ENCODE results near the gene SYT1.

SYT1 gene

DNA sequence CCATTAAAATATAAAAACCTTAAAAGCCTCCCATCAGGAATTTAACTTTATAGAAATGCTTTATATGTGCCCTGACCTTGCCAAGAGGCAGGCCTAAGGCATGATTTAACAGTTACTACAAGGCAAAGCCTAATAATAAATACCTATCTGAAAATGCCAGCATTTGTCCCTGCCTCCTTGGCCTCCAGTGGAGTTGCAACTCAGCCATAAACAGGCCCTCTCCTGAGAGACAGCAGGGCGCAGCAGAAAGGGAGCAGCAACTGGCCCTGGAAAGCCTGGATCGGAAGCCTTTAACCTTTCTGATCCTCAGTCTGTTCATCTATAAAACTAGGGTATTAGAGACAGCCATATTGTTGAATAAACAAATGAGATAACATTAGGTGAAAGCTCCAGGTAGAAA, 501.8 kb downstream of the SYT1 start:
- no peak for DNase-seq

DNA sequence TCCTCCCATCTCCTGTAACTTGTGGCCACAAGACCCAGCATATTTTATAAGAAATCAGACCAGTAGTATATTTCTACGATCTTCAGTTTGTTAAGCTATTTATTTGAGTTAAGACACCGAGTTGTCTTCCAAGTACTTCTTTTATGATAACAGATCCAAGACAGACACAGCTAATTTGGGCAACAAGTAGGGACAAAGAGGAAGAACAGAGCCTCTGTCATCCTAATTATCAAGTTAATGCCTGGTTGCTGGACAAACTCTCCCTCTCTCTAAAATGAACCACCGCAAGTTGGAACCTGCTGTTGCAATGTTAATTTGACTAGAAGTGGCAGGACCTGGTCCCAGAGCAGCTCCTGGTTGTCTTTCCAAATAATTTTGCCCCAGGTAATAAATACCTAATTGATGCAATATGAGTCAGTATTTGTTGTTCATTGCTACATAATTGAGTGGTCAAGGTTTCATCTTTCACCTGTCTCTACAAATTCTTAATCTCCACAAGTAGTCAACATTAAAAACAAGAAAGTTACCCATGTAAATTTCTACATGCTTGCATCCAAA, 502.5 kb downstream of the SYT1 start:
- DNase-seq, result no peak

DNA sequence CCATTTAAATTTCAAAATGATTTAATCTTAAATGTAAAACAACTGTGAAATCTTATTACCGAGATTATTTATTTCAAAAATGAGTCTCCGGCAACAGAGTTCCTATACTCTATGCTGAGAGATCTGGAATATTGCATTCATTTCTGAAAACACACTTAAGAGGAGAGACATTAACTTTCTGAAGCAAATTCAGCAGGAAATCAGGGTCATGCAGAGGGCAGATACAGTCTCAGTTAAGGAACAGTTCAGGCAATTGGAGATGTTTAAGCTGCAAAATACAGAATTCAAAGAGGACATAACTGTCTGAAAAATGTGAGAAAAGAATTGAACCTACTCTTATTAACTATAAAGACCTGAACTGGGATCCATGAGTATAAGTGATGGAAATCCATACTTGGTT, 505.4 kb downstream of the SYT1 start:
- DNase-seq, result no peak

DNA sequence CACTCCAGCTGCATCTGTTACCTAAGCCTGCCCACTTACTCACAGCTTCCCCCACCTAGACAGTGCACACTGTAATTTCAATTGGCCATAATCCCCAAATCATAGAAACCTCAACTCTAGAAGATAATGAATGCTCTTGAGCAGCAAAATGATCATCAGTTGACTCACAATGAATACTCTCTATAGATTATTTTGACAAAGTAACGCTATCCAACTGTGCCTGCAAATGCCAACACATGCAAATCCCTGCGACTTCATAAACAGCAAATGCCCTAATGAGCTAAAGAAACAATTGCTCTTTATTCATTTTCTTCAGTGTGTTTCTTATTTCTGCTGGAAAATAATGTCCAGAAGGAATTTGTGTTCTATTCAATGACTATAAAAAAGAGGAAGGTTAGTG, 506.7 kb downstream of the SYT1 start:
- DNase-seq, result no peak

DNA sequence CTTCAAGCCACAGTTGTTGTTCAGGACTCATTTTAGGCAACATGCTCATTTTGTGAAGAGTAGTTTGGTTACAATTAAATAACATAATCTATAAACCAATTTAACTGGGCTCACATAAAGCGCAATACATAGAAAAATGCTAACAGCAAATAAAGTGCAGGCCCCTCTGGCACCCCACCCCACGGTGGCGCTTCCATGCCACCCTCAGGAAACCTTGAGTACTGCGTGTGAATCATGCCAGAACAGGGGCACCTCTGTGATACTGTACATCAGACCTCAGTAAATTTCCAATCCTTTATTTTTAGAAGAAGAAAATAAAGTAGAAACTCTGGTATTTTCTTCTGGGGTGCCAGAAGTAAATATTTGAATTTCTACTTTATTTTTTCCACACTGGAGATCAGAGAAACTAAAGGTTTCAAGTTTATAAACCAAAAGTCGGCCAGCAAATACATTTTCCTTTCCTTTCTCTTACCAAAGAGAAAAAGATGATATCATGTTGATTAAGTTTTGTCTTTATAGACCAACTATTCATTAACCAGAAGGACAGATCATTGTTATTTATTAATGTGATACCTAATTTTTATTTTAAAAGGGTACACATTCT, 509.4 kb downstream of the SYT1 start:
- DNase-seq, result peak; percentile 35

DNA sequence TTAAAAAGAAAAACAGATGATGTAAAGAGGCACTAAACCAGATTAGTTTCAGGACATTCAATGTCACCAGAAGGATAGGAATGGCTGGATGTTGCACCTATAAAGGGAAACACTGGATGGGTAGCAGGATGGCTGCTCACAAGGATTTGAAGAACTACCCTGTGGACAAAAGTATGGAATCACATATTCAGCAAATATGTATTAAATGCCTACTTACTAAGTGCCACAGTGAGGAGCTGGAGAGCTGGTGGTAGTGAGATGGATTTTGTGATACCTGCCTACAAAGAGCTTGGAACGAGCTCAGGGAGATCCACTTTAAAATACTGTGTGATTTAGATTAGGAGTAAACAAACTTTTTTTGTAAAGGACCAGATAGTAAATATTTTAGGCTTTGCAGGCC, 510.0 kb downstream of the SYT1 start:
- DNase-seq, result no peak

DNA sequence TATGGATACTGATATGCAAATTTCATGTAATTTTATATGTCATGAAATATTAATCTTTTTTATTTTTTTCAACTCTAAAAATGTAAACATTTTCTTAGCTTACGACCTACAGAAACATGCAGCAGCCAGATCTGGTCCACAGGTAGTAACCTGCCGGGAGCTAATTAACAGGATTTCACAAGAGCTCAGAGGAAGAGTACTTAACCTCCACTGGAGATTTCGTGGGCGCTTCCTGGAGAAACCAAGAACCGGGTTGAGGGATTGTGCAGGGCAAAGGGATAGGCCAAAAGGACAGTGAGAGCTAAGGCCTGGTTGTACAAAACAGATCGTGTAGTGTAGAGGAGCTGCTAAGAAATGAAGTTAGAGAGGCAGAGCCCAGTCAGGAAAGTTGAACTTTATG, 510.5 kb downstream of the SYT1 start:
- DNase-seq, result no peak

DNA sequence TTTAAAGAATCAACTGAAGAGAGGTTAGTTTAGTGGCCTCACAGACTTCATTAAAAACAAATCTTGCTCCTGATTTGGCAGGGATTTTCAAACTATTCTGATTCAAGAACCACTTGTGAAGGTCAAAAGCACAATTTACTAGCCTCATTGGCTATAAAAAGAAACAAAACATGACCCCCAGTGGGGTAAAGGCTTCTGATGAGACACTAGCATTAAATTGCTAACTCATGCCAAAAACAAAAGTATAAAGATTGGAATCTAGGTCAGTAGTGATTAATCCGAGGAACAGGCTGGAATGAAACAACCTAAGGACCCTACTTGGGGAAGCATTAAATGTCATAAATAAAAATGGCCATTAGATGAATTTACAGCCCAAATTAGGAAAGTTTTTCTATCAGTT, 513.9 kb downstream of the SYT1 start:
- DNase-seq, result peak; percentile 53

DNA sequence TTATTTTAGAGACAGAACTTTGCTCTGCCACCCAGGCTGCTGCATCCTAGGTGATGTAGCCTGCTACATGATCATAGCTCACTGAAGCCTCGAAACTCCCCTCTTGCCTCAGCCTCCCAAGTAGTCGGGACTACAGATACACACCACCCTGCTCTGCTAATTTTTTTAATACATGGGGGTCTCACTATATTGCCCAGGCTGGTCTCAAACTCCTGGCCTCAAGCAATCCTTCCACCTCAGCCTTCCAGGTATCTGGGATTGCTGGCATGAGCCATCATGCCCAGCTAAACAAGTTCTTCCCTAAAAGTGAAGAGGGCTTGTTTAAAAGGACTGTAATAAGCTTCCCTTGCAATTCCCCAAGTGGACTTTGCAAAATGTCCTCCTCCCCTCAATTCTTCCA, 515.8 kb downstream of the SYT1 start:
- no peak for DNase-seq

DNA sequence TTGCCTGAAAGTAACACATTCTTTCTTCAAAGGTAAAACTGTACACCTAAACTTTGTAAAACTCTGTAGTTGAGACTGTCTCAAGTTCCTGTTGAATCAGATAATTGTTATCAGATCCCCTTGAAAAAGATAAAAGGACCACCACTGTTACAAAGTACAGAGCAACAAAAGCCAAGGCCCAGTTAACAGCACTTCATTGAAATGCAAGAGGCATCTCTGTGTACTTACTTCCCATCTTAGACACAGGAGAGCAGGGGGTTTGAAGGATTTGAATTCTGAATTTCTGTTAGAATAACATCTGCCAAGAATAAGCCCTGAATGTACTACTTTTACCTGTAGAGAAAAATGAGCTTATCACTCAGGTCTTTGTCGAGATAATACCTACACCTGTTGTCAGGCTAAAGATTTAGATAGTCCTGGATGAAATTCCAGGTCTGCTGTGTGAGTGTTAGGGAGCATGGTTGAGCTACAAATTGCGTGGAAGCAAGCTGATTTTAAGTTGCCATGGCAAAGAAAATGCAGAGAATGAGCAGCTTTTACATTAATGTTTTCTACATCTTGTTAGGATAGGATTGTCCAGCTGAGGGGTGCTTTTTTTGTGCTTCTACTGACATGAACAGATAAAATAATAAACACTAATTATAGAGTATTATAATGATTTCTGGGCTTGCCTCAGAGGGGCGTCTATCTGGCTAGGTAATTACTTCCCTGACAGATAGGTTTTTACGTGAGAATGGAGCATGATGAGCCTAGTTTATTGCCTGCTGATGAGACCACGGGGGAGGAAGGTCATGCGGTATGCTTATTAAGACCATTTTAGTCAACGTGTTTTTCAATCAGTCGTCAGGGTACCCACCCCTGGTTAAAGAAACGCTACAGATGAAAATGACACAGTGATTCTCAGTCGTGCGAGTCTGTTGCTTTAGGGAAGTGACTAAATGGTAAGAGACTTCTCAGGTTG, 517.0 kb downstream of the SYT1 start:
- no peak for DNase-seq

DNA sequence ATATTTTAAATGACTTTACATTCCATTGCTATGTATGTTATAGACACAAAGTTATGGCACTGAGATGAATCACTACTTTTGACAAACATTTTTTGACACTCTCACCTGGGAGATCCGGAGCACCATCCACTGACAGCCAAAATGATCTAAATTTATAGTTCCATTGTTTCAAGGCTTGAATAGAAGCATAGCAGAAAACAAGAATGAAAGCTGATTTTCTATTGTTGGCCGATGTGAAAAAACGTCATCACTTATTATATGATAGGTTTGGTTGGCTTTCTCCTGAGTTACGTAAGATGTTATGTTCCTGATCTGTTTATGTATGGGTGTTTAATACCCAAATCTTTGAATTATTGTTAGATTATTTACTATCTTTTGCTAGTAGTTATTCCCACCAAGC, 520.0 kb downstream of the SYT1 start:
- DNase-seq, result no peak

DNA sequence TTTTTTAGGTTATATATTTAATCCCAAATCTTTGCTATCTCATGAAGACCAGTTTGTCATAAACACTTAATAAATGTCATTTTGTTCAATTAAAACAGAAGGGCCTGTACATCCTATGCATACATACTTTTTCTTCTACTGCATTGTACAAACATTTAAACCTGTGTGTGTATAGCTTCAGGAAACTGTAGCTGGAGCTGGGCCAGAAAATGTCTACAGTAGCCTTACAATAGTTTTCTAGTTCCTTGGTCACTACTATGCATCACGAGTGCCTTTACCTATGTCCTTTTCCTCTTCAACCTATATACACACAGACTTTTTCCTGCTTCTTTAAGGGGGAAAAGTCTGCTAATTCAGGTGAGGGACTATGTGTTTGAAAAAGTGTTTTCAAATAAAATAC, 523.4 kb downstream of the SYT1 start:
- no peak for DNase-seq

DNA sequence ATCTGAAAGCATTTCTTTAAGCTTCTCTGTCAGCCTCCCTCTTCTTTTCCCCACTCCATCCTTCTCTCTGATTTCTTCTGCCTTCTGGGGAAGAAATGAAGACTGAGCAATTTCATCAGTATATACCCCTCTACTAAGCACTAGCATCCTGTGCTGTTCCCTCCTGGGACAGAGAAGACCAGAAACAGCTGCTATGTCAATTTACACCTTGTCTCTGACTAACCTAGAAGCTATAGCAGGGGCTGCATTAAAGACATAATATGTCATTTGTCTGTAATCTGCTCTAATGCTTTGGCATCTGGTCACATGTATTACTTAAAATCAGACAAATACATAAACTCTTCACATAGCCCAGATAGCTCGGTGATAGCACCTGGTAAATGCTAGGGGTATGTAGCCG, 529.3 kb downstream of the SYT1 start:
- DNase-seq, result no peak

DNA sequence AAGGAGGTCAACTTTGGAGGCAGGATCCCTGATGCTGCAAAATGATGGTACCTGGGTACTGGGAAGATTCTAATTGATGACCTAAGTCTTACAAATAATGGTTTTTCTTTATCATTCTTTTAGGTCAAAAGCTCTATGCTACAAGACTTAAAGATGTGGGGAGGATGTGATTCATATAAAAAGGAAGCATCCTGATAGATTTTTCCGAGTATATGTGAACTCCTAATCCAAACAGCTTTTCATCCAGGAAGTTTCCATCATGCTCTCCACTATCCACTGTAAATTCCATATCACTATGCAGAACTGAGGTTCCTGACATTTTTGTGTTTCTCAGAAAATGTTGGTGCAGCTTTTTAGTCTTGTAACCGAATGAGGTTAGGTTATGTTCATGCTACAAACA, 533.0 kb downstream of the SYT1 start:
- DNase-seq, result peak; percentile 32

DNA sequence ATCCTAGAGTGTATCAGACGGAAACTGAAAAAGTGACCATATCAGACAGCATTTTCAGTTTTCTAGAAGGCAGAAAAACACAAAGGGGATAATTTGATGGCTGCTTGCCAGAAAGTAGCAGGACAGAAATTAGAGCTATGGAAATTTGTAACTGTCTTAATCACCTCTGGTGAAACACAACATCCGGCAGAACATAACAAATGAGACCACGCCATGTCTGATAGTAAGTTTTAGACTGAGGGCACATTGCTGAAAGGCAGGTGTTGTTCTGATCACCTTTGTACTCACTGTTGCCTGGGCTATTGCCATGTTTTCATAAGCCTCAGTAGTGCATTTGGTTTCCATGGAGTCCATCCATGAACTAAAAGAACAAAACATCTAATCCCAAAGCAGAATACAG, 535.9 kb downstream of the SYT1 start:
- DNase-seq, result no peak

DNA sequence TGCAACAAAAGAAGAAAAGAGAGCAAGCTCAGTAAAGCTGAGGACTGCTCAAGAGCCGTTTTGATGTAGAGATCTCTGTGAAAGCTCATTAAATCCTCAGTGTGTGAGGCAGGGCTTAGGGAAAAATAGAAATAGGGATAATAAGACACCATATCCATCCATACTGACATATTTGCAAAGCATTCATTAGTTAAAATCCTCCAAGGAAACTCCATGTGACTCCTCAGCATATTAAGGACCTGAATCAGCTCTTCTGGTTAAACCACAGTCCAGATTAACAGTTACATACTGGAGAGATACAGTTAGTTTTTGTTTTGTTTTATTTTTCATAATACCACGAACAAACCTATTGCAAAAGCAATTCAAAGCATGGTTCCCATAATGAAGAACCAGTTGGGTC, 538.0 kb downstream of the SYT1 start:
- DNase-seq, result peak; percentile 78

DNA sequence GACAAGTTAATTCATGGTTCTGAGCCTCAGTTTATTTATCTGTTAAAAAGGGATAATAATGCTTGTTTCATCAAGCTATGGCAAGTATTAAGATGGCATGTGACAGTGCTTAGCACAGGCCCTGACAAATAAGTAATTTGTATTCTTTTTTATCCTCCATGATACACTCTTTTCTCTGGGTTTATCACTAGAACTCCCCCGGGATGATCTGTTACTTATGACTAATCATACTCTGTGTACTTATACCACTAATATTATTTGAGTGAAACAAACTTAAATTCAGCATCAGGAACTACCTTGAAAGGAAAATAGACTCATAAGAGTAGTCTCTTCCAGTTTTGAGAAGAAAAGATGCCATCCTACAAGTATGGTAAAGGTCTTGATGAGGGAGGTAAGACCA, 542.4 kb downstream of the SYT1 start:
- DNase-seq, result no peak

DNA sequence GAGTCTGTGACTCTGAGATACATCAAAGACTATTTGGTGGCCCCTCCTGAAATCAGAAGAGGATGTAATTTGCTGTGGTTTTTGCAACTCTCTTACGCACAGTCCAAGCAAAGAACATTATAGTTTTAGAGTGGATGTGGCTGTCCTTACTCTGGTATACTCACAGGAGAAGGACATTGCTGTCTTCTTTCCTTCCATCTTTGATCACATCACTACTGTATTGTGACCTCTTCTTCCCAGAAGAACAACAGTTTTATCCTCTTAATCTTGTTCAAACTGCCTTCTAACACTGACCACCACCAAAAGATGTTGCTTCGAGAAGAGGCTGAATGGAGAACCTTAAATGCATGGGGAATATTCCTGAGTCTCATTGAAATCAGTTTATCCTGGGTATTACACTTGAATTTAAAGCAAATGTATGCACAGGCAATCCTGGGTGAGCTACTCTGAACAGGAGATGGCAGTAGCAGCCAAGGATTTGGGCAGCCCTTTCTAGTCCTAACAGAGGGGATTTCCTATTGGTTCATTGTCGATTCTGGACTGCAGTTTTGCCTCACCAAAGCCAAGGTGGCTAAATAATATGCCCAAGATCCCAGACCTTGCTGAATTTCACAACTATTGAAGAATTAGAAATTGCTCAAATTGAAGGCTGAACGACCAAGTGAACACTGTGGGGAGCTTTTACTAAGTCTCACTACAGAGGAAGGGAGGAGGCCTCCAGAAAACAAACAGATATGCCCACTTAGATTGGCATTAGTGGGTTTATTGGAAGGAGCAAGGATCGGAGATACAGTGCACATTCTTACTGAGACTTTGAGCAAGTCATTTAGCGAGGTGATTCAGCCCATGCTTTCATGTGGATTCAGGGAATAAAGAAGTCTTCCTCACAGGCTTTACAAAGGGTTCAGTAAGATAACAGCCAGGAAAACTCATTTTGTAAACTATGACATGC, 543.4 kb downstream of the SYT1 start:
- DNase-seq, result peak; percentile 94

DNA sequence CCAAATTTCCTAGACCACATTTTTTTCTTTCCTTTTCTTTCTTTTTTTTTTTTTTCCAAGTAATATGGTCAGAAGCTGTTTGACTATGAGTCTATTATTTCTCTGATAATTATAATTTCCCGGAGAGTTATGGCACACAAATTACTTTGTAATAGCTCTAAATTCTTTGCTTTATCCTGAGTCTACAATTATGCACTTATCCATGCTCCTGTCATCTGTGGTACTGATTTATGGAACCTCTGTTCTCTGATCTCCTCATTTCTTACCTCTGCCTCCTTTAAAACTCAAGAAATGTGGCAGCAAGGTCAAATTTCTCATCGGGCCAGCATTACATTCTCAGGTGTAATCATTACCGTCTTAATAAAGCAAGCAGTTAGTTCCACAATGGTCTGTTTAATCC, 544.1 kb downstream of the SYT1 start:
- no peak for DNase-seq

DNA sequence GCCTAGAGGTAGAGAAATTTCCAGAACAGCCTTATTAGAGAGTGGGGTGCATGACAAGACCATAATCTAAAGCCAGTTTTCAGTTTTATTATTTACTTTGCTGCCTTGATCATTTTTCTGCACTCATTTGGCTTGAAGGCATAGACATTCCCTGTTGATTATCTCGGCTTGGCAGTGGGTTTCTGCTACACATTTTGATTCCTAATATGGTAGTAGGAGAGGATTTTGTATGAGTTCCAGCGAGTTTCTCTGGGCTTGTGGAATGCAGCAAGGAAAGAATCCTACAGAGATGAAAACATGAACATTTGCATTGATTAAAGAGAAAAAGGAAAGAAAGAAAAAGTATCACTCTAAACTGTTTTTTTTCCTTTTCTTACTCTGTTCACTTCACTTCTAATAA, 545.0 kb downstream of the SYT1 start:
- DNase-seq, result peak; percentile 97

DNA sequence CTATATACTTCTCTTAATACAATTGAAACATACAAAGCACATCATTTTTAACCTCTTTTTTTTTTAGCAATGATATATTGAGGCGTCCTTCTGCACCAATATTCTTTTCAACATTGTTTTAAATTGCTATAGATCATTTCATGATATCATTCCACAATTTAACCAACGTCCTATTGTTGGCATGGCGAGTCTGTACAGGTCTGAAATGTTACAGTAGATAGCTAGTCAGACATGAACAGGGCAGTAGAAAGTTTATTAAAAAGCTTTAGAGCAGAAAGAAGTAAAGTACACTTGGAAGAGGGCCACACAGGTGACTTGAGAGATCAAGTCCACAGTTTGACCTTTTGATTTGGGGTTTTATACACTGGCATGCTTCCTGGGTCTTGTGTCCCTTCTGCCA, 547.2 kb downstream of the SYT1 start:
- no peak for DNase-seq

DNA sequence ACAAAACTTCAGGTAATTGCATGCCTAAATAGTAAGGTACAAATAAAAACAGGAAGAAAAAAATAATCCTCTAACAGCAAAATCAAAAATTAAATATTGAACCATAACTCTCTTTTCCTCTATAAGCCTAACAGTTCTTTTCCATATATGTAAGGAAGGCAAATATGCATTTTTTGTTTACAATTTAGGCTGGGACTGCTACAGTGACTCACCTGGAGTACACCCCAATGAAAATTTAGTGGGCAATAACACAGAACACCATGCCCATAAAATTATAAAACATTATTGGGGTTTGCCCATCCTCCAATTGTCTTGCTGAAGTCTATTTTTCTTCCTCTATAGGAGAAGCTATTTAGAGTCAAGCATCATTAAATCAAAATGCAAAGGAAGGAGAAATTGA, 549.2 kb downstream of the SYT1 start:
- no peak for DNase-seq

DNA sequence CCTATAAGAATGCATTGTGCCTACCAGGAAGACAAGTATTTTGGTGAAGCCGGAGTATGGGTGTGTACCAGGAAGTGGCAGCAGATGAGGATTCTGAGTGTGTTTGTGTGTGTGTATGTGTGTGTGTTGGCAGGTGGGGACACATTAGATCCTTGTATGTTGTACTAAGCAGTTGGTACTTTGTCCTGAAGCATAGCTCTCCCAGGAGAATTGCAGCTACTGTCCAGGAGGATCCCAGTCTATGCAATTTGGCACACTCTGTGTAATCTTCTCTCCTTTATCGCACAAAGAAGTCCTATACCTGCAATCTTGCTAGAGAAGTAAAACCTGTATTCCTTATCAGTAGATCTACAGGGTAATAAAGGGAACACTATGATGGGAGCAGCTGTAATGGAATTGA, 549.7 kb downstream of the SYT1 start:
- no peak for DNase-seq

All from fibroblast of skin of abdomen (primary cell).